ENCODE results near the gene POMT1. TPM values are rescaled to one million over a fixed set of nuclear protein-coding genes. Genes with fewer than 3 reads are reported as not detected.

Gene POMT1
- total RNA-seq, 4 donors from 2014 or later, result 33.3 to 45.9 (median 38.0) TPM

DNA sequence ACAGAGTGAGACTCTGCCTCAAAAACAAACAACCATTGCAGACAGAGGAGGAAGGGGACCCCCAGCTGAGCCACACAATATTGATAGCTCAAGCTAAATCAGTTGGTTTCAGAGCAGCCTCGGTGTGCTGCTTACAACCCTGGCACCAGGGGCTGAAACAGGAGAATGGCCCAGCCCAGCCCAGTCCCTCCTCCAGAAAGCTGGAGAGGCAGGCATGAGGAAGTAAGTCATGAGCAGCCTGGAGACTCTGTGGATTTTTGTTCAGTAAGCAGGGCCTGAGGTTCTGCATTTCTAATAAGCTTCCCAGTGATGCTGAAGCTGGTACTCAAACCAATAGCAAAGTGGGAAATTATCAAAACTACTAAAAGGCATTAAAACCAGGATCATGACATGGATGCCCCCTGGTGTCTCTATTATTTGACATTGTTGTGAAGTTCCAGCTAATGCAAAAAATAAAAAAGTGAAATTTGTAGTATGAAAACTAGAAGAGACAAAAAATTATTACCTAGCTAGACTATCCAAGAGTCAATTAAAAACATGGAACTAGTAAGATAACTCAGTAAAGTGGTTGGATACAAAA, 56.8 kb downstream of the POMT1 start:
- H3K4me3 ChIP-seq, result no peak overlapping the region
- H3K4me1 ChIP-seq, result no peaks in the 10 kb centered on the region
- H3K36me3 ChIP-seq, result peaks cover 0 to 10% (median 0%) of the 10 kb centered on the region in 3 donors
- DNase-seq (ENCODE audit: low spot score in 2 of 2), result no peak
- peaks cover 0 to 18% of the 10 kb centered on the region in 2 donors for H3K27me3 ChIP-seq
- WGBS, 2 donors, result 31 to 42% methylated on average over 1 of the region's 1 CpG
- peaks cover 0 to 42% (median 5%) of the 10 kb centered on the region in 4 donors for H3K9me3 ChIP-seq
- H3K27ac ChIP-seq, result no peak overlapping the region
- TF ChIP-seq EP300 (IDR thresholded peaks at IDR 0.05) (no peak), POLR2A (IDR thresholded peaks at IDR 0.05) (no peak)
- TF ChIP-seq, protein P1, sequence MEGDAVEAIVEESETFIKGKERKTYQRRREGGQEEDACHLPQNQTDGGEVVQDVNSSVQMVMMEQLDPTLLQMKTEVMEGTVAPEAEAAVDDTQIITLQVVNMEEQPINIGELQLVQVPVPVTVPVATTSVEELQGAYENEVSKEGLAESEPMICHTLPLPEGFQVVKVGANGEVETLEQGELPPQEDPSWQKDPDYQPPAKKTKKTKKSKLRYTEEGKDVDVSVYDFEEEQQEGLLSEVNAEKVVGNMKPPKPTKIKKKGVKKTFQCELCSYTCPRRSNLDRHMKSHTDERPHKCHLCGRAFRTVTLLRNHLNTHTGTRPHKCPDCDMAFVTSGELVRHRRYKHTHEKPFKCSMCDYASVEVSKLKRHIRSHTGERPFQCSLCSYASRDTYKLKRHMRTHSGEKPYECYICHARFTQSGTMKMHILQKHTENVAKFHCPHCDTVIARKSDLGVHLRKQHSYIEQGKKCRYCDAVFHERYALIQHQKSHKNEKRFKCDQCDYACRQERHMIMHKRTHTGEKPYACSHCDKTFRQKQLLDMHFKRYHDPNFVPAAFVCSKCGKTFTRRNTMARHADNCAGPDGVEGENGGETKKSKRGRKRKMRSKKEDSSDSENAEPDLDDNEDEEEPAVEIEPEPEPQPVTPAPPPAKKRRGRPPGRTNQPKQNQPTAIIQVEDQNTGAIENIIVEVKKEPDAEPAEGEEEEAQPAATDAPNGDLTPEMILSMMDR (IDR thresholded peaks at IDR 0.05), result no peak

DNA sequence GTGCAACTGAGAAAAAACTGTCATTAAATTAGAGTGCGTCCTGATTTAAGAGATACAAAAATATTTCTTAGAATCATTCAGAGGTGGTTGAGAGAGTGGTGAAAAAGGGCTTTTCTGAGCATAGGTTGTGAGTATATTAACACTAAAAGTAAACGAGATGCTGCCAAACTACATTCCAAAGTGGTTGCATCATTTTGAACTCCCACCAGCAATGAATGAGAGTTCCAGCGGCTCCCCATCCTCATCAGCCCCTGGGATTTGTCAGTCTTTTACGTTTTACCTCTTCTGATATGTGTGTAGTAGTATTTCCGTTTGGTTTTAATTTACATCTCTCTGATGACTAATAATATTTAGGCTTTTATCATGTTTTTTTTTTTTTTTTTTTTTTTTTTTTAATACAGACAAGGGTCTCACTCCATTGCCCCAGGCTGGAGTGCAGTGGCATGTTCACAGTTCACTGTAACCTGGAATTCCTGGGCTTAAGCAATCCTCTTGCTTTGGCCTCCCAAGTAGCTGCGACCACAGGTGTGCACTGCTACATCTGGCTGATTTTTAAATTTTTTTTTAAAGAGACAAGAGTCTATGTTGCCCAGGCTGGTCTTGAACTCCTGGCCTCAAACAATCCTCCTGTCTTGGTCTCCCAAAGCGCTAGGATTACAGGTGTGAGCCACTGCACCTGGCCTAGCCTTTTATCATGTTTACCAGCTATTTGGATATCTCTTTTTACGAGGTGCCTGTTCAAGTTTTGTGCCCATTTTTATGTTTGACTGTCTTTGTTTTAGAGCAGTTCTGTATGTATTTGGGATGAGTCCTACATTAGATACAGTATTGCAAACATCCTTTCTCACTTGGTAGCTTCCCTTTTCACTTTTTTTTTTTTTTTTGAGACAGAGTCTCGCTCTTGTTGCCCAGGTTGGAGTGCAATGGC, 59.6 kb downstream of the POMT1 start:
- Histone ChIP-seq H3K27ac (no peak overlapping the region), H3K9me3 (peaks cover 0 to 44% (median 5%) of the 10 kb centered on the region in 4 donors), H3K27me3 (no peaks in the 10 kb centered on the region), H3K4me3 (no peak overlapping the region), H3K36me3 (peaks cover 0 to 10% (median 0%) of the 10 kb centered on the region in 3 donors), H3K4me1 (no peaks in the 10 kb centered on the region)
- TF ChIP-seq POLR2A (IDR thresholded peaks at IDR 0.05), result no peak
- TF ChIP-seq EP300 (IDR thresholded peaks at IDR 0.05), result no peak
- TF ChIP-seq, protein P1 (IDR thresholded peaks at IDR 0.05), result no peak
- 59 to 64% methylated on average over 9 of the region's 9 CpGs for WGBS, 2 donors
- DNase-seq (ENCODE audit: low spot score in 2 of 2), result no peak

DNA sequence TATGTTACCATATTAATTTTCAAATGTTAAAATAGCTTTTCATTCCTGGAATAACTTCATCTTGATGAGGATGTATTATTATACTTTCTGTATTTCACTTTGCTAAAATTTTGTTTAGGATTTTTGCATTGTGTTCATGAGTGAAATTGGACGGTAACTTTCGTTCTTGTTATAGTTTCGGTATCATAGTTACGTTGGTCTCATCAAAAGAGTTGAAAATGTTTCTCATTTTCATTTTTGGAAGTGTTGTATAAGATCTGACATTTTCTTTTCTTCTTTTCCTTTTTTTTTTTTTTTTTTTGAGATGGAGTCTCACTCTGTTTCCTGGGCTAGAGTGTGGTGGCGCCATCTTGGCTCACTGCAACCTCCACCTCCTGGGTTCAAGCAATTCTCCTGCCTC, 62.7 kb downstream of the POMT1 start:
- no peak for TF ChIP-seq POLR2A (IDR thresholded peaks at IDR 0.05)
- TF ChIP-seq, protein P1 (IDR thresholded peaks at IDR 0.05), result no peak
- no peak for TF ChIP-seq EP300 (IDR thresholded peaks at IDR 0.05)
- peaks cover 0 to 27% (median 0%) of the 10 kb centered on the region in 3 donors for H3K36me3 ChIP-seq
- no peak for DNase-seq (ENCODE audit: low spot score in 2 of 2)
- H3K27ac ChIP-seq, result no peak overlapping the region
- WGBS, 2 donors, result 91 to 94% methylated on average over 5 of the region's 5 CpGs
- H3K27me3 ChIP-seq, result no peaks in the 10 kb centered on the region
- H3K4me3 ChIP-seq, result no peak overlapping the region
- H3K9me3 ChIP-seq, result peaks cover 0 to 34% (median 5%) of the 10 kb centered on the region in 4 donors
- no peaks in the 10 kb centered on the region for H3K4me1 ChIP-seq

DNA sequence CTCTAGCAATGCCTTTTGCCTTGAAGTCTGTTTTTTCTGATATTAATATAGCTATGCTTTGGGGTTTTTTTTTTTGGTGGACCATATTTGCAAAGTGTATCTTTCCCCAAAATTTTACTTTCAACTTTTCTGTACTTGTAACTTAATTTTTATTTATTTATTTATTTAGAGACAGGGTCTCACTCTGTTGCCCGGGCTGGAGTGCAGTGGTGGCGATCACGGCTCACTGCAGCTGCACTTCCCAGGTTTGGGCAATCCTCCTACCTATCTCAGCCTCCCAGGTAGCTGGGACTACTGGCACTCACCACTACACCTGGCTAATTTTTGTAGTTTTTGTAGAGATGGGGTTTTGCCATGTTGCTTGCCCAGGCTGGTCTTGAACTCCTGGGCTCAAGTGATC, 63.4 kb downstream of the POMT1 start:
- Histone ChIP-seq H3K27ac (no peak overlapping the region), H3K27me3 (no peaks in the 10 kb centered on the region), H3K9me3 (peaks cover 0 to 26% (median 2%) of the 10 kb centered on the region in 4 donors), H3K36me3 (peaks cover 0 to 34% (median 0%) of the 10 kb centered on the region in 3 donors), H3K4me1 (no peaks in the 10 kb centered on the region), H3K4me3 (no peak overlapping the region)
- TF ChIP-seq POLR2A (IDR thresholded peaks at IDR 0.05), result no peak
- TF ChIP-seq EP300 (IDR thresholded peaks at IDR 0.05), result no peak
- TF ChIP-seq, protein P1 (IDR thresholded peaks at IDR 0.05), result no peak
- 93 to 94% methylated on average over 3 of the region's 3 CpGs for WGBS, 2 donors
- DNase-seq (ENCODE audit: low spot score in 2 of 2), result no peak

DNA sequence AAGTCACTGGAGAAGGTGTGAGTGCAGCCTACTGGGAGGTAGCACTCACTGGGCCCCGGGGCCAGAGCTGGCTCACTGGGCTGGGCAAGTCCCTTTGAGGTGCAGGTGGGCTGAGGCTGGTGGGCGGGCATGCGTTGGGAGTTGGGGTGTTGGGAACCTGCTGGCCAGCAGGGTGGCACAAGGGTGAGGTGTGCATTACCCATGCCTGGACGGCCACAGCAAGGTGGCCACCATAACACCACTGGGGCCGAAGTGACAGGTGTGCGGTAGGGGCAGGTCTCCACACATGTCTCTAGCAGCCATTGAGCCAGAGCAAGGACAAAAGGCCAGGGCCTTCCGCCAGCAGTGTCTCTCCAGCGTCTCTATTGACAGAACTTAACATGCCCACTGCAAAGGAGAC, 65.2 kb downstream of the POMT1 start:
- 93 to 95% methylated on average over 8 of the region's 8 CpGs for WGBS, 2 donors
- no peaks in the 10 kb centered on the region for H3K27me3 ChIP-seq

More for the DNA sequence above, 65.2 kb downstream of the POMT1 start:
- Histone ChIP-seq H3K4me1 (no peaks in the 10 kb centered on the region), H3K4me3 (no peak overlapping the region), H3K9me3 (peaks cover 0 to 10% (median 2%) of the 10 kb centered on the region in 4 donors), H3K36me3 (peaks cover 0 to 51% (median 0%) of the 10 kb centered on the region in 3 donors), H3K27ac (no peak overlapping the region)
- no peak for DNase-seq (ENCODE audit: low spot score in 2 of 2)
- TF ChIP-seq POLR2A (IDR thresholded peaks at IDR 0.05) (no peak), EP300 (IDR thresholded peaks at IDR 0.05) (no peak)
- TF ChIP-seq, protein P1 (IDR thresholded peaks at IDR 0.05), result no peak
